Activated B cell treated with CpG ODN at 0.5 μM for 24 hours (primary cell): Measurements from ENCODE around the gene ISOC2. TPM values are rescaled to one million over a fixed set of nuclear protein-coding genes. Genes with fewer than 3 reads are reported as not detected.
"Not testable (repeated sequence)": the region's sequence is repeated elsewhere in the genome, so short reads cannot be mapped to it uniquely, and the experiment has no call there.

Experiments
- ATAC-seq: fragments of 200-7000 bp; cut with Tn5 transposase; one replicate; pipeline ENCODE4 v1.10.0; 2021; ENCODE audit warnings: low read depth, mild to moderate bottlenecking, moderate library complexity
- CTCF ChIA-PET: fragments of 350-600 bp; sonication (Branson Sonifier 250); formaldehyde crosslinking; loops from one replicate; lab custom pipeline; 2021; ENCODE audit warnings: antibody characterized with exemption; lab: Charles Lee
- POLR2A ChIA-PET: fragments of 350-600 bp; sonication (Branson Sonifier 250); formaldehyde crosslinking; loops from one replicate; lab custom pipeline; 2021; ENCODE audit warnings: antibody characterized with exemption; lab: Charles Lee
- DNase-seq: peaks from one replicate; pipeline ENCODE4 v3.0.0; 2022
- H3K27ac Mint-ChIP-seq: one replicate; pipeline ENCODE4 v1.8.0; 2020; ENCODE audit warnings: mixed read lengths
- H3K27me3 Mint-ChIP-seq: one replicate; pipeline ENCODE4 v1.8.0; 2021; ENCODE audit warnings: mixed read lengths
- H3K36me3 Mint-ChIP-seq: one replicate; pipeline ENCODE4 v1.8.0; 2021; ENCODE audit warnings: low read depth, mixed read lengths
- H3K4me1 Mint-ChIP-seq: one replicate; pipeline ENCODE4 v1.8.0; 2021; ENCODE audit warnings: mixed read lengths
- H3K4me3 Mint-ChIP-seq: one replicate; pipeline ENCODE4 v1.8.0; 2020; ENCODE audit warnings: mild to moderate bottlenecking, mixed read lengths
- H3K9me3 Mint-ChIP-seq: one replicate; pipeline ENCODE4 v1.8.0; 2020; ENCODE audit warnings: mixed read lengths
- CTCF ChIP-seq: fragments of 200-600 bp; IDR thresholded peaks from one replicate; pipeline ENCODE4 v1.8.0; 2022; ENCODE audit warnings: antibody characterized with exemption, mild to moderate bottlenecking
- intact Hi-C: fragments of 100-400 bp; cut with micrococcal nuclease; formaldehyde crosslinking; loops from one replicate; pipeline ENCODE4 v1.15.1; 2024
- total RNA-seq: library from RNA; stranded (reverse); gene quantifications from 2 replicates; pipeline ENCODE4 v1.2.3, GENCODE V29; 2022

The ISOC2 gene
- total RNA-seq, 1 donor from 2014 or later, result 29.0 TPM

- no peak for TF ChIP-seq CTCF
- H3K36me3 Mint-ChIP-seq, result no peaks in the 10 kb centered on the region
- intact Hi-C loops, result no loop called here
- ChIA-PET POLR2A (no interaction called here), CTCF (interaction anchor here (1.0 to 1.3 kb wide), 2 partner anchors 31 to 357 kb away, joined by 3 to 4 read pairs; no protein-coding TSS in a partner anchor)
- H3K27ac Mint-ChIP-seq, result no peak overlapping the region
- DNase-seq (no peak), ATAC-seq (no peak)
- H3K27me3 Mint-ChIP-seq, result no peaks in the 10 kb centered on the region
- H3K9me3 Mint-ChIP-seq, result no peaks in the 10 kb centered on the region
- H3K4me1 Mint-ChIP-seq, result peaks cover 3% of the 10 kb centered on the region
- H3K4me3 Mint-ChIP-seq, result no peak overlapping the region
Observed at GRCh38 chr19:55498246-55498840, 36.9 kb upstream of the ISOC2 start.

- no peak for TF ChIP-seq CTCF
- no peak for ATAC-seq
- POLR2A ChIA-PET, result no interaction called here
- intact Hi-C loops, result no loop called here
- H3K27ac Mint-ChIP-seq, result no peak overlapping the region
- H3K4me1 Mint-ChIP-seq, result no peaks in the 10 kb centered on the region
- CTCF ChIA-PET, result interaction anchor here (1.3 kb wide), 1 partner anchor 357 kb away, joined by 4 read pairs; no protein-coding TSS in a partner anchor
- H3K9me3 Mint-ChIP-seq, result no peaks in the 10 kb centered on the region
- no peak overlapping the region for H3K4me3 Mint-ChIP-seq
- peaks cover 2% of the 10 kb centered on the region for H3K27me3 Mint-ChIP-seq
- no peak for DNase-seq
- H3K36me3 Mint-ChIP-seq, result no peaks in the 10 kb centered on the region
Observed at GRCh38 chr19:55497763-55498162, 36.3 kb upstream of the ISOC2 start.

GRCh38 chr19:55496820-55497219, 35.4 kb upstream of the ISOC2 start:
- CTCF ChIA-PET, ATAC-seq, DNase-seq, H3K4me3 Mint-ChIP-seq, H3K27ac Mint-ChIP-seq, H3K4me1 Mint-ChIP-seq, H3K27me3 Mint-ChIP-seq, H3K36me3 Mint-ChIP-seq, POLR2A ChIA-PET, intact Hi-C loops, H3K9me3 Mint-ChIP-seq: not testable (repeated sequence)

- ATAC-seq (no peak), DNase-seq (no peak)
- POLR2A ChIA-PET, result interaction anchor here (0.6 kb wide), 1 partner anchor 27 kb away, joined by 3 read pairs; no protein-coding TSS in a partner anchor
- intact Hi-C loops, result no loop called here
- no peaks in the 10 kb centered on the region for H3K4me1 Mint-ChIP-seq
- CTCF ChIA-PET, result interaction anchor here (0.8 kb wide), 1 partner anchor 8 kb away, joined by 3 read pairs; no protein-coding TSS in a partner anchor
- TF ChIP-seq CTCF, result no peak
- H3K27ac Mint-ChIP-seq, result no peak overlapping the region
- H3K9me3 Mint-ChIP-seq, result no peaks in the 10 kb centered on the region
- H3K36me3 Mint-ChIP-seq, result no peaks in the 10 kb centered on the region
- H3K27me3 Mint-ChIP-seq, result peaks cover 9% of the 10 kb centered on the region
- no peak overlapping the region for H3K4me3 Mint-ChIP-seq
Observed at GRCh38 chr19:55495646-55496349, 34.4 kb upstream of the ISOC2 start.

GRCh38 chr19:55494172-55494761, 32.8 kb upstream of the ISOC2 start:
- Mint-ChIP-seq H3K27me3 (peaks cover 9% of the 10 kb centered on the region), H3K36me3 (no peaks in the 10 kb centered on the region), H3K27ac (no peak overlapping the region), H3K4me1 (no peaks in the 10 kb centered on the region), H3K9me3 (no peaks in the 10 kb centered on the region), H3K4me3 (no peak overlapping the region)
- intact Hi-C loops, result no loop called here
- ChIA-PET CTCF (interaction anchor here (0.7 kb wide), 1 partner anchor 12 kb away, joined by 3 read pairs; no protein-coding TSS in a partner anchor), POLR2A (no interaction called here)
- TF ChIP-seq CTCF, result no peak
- DNase-seq (no peak), ATAC-seq (no peak)
